ENCODE results near the gene TRPC4. TPM values are rescaled to one million over a fixed set of nuclear protein-coding genes. Genes with fewer than 3 reads are reported as not detected.

The TRPC4 gene
- polyA plus RNA-seq, 1 donor from 2014 or later: 8.8 TPM

GRCh38 chr13:37772644-37773043, 96.9 kb downstream of the TRPC4 start:
- no peaks in the 10 kb centered on the region for H3F3A ChIP-seq (ENCODE audit: insufficient read depth, low read length, poor library complexity, severe bottlenecking)
- H3K9me2 ChIP-seq (ENCODE audit: insufficient read depth, low read length): no peaks in the 10 kb centered on the region
- H2AFZ ChIP-seq (ENCODE audit: low read depth, low read length): no peak overlapping the region
- no peak overlapping the region for H3K4me2 ChIP-seq (ENCODE audit: low read length)
- no peak overlapping the region for H3K27ac ChIP-seq (ENCODE audit: low read length)
- no peaks in the 10 kb centered on the region for H4K20me1 ChIP-seq (ENCODE audit: insufficient read depth)
- no peak for TF ChIP-seq SMC3 (conservative IDR thresholded peaks at IDR 0.05; ENCODE audit: poor library complexity)
- TF ChIP-seq REST (IDR thresholded peaks at IDR 0.05; ENCODE audit: borderline replicate concordance): no peak
- no peak for TF ChIP-seq CTCF (IDR thresholded peaks at IDR 0.05; ENCODE audit: poor library complexity, severe bottlenecking)
- no peak for TF ChIP-seq EZH2 (IDR thresholded peaks at IDR 0.05; ENCODE audit: borderline replicate concordance, insufficient read depth, low read length, poor library complexity, severe bottlenecking)
- TF ChIP-seq EP300 (conservative IDR thresholded peaks at IDR 0.05; ENCODE audit: poor library complexity, severe bottlenecking): no peak
- no peak for TF ChIP-seq MXI1 (conservative IDR thresholded peaks at IDR 0.05; ENCODE audit: poor library complexity, severe bottlenecking)
- TF ChIP-seq RAD21 (conservative IDR thresholded peaks at IDR 0.05): no peak
- no peaks in the 10 kb centered on the region for H3K79me2 ChIP-seq (replicated peaks; ENCODE audit: insufficient read depth, low read length)
- no peaks in the 10 kb centered on the region for H3K27me3 ChIP-seq (ENCODE audit: insufficient read depth, low read depth, low read length)
- H3K9me3 ChIP-seq (ENCODE audit: low read length): no peaks in the 10 kb centered on the region
- H3K4me3 ChIP-seq (ENCODE audit: low read length): no peak overlapping the region
- no peaks in the 10 kb centered on the region for H3K36me3 ChIP-seq (ENCODE audit: insufficient read depth, low read length)
- H3K9ac ChIP-seq (ENCODE audit: low read length): no peak overlapping the region

GRCh38 chr13:37769545-37769944, 100.0 kb downstream of the TRPC4 start:
- no peaks in the 10 kb centered on the region for H3K9me2 ChIP-seq (ENCODE audit: insufficient read depth, low read length)
- TF ChIP-seq SMC3 (conservative IDR thresholded peaks at IDR 0.05; ENCODE audit: poor library complexity): no peak
- no peak for TF ChIP-seq POLR2AphosphoS5 (IDR thresholded peaks at IDR 0.05)
- no peak for TF ChIP-seq RAD21 (conservative IDR thresholded peaks at IDR 0.05)
- no peak for TF ChIP-seq TAF1 (IDR thresholded peaks at IDR 0.05; ENCODE audit: low read depth)
- no peak for TF ChIP-seq REST (IDR thresholded peaks at IDR 0.05; ENCODE audit: borderline replicate concordance)
- TF ChIP-seq MXI1 (conservative IDR thresholded peaks at IDR 0.05; ENCODE audit: poor library complexity, severe bottlenecking): no peak
- no peak for TF ChIP-seq EP300 (conservative IDR thresholded peaks at IDR 0.05; ENCODE audit: poor library complexity, severe bottlenecking)
- no peak for TF ChIP-seq EZH2 (IDR thresholded peaks at IDR 0.05; ENCODE audit: borderline replicate concordance, insufficient read depth, low read length, poor library complexity, severe bottlenecking)
- TF ChIP-seq CTCF (IDR thresholded peaks at IDR 0.05; ENCODE audit: poor library complexity, severe bottlenecking): no peak
- H3K9ac ChIP-seq (ENCODE audit: low read length): no peak overlapping the region
- no peaks in the 10 kb centered on the region for H3F3A ChIP-seq (ENCODE audit: insufficient read depth, low read length, poor library complexity, severe bottlenecking)
- no peak overlapping the region for H2AFZ ChIP-seq (ENCODE audit: low read depth, low read length)
- no peaks in the 10 kb centered on the region for H3K27me3 ChIP-seq (ENCODE audit: insufficient read depth, low read depth, low read length)
- no peaks in the 10 kb centered on the region for H3K79me2 ChIP-seq (replicated peaks; ENCODE audit: insufficient read depth, low read length)
- H3K27ac ChIP-seq (ENCODE audit: low read length): no peak overlapping the region
- no peaks in the 10 kb centered on the region for H3K36me3 ChIP-seq (ENCODE audit: insufficient read depth, low read length)
- no peak overlapping the region for H3K4me3 ChIP-seq (ENCODE audit: low read length)
- H3K4me2 ChIP-seq (ENCODE audit: low read length): no peak overlapping the region
- no peaks in the 10 kb centered on the region for H3K9me3 ChIP-seq (ENCODE audit: low read length)
- H4K20me1 ChIP-seq (ENCODE audit: insufficient read depth): no peaks in the 10 kb centered on the region
